Activated T-cell treated with anti-CD3 and anti-CD28 coated beads for 48 hours (primary cell): ENCODE data around the gene ANO3.
"Not testable (repeated sequence)": the region's sequence is repeated elsewhere in the genome, so short reads cannot be mapped to it uniquely, and the experiment has no call there.

ENCODE experiments used
- DNase-seq: peaks from one replicate; pipeline ENCODE4 v3.0.0-alpha.2; 2020; ENCODE audit warnings: low read depth

Gene ANO3

DNA sequence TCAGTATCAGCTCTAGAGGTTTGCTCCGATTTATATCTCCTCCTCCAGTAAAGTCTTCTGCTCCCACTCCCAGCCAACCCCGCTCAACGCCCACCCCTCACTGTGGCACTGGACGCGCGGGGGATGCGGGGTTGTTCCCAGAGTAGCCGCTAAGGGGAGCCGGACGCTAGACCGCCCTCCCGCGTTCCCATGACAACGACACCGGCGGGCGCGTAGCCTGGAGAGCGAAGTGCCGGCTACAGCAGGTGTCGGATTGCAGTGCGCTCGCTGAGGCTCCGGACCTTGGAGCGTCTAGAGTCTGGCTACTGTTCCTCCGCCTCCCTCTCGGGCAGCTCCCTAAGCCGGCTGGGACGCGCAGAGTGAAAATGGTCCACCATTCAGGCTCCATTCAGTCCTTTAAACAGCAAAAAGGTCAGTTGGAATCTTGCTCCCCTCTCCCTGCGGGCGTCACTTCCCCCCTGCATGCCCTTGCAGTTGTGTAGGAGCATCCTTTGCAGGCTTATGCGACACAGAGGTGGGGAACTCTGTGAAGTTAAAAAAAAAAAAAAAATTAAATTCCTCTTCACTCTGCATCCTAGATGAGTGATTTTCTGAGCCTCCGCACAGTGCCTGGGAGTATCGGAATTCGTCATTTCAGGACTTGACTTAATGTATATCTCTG lies at the start of gene ANO3:
TSS of gene ANO3 (plus strand) at position 220 of the 661 bp plus-strand sequence. CDS start at position 366, 146 bp downstream.
- DNase-seq = peak; percentile 6

DNA sequence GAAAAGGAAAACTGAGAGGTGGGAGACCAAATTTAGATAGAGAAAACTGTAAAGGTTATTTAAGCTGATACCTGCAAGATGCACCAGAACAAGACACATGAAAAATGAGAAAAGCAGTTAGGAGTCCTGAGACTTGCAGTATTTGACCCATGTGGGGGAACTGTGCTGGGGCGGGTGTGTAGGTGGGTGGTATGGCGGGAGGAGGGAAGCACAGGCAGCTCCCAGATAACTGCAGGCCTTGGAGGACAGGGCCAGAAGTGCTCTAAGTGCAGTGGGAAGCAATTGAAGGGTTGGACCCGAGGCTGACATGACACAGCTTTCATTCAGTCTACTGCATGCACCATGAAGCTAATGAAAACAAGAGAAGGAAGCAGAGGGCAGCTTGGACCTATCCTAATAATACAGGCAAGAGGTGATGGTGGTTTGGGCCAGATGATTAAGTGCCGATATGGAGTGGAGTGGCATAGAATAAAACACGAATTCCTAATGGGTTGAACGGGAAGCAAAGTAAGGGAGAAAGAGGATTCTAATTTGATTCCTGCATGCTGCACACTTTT lies 48.0 kb upstream of the ANO3 start:
- no peak for DNase-seq

DNA sequence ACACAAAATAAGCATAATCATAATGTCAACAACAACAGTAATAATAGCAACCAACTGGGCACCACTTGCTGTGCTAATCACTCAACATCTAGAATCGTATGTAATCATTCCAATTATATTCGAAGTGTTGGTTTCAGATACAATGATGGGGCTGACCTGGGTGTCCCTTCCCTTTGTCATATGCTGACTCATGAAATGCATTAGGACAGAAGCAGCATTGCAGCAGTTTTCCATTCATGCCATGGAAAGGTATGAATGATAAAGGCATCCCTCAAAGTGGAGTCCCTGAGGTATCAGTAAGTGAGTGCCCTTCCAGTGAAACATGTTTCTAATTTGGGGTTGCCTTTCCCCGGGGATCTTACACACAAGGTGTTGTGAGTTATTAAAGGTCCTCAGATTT lies 46.3 kb upstream of the ANO3 start:
- no peak for DNase-seq

DNA sequence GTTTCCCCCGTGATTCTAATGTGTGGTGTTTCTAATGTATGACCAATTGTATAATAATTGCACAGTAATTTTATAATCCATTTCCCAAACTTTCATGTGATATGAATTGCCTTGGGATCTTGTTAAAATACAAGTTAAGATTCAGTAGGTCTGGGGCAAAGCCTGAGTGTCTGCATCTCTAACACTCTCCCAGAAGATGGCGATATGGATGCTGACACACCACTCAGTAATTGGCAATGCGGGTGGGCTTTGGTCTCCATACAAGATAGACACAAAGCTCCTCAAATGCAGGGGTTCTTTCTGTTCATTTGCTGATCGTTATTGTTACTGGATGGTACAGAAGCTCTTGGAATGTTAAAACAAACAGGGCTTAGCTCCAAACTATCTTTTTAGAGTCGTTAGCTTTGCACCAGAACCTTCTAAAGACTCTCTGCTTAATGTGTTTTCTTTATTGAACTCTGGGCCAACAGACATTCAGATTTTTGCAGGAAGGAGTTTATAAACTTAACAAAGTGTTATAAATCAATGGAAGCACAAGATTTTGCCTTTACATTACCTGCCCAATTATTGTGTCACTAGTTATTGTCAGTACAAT lies 45.4 kb upstream of the ANO3 start:
- DNase-seq = no peak

DNA sequence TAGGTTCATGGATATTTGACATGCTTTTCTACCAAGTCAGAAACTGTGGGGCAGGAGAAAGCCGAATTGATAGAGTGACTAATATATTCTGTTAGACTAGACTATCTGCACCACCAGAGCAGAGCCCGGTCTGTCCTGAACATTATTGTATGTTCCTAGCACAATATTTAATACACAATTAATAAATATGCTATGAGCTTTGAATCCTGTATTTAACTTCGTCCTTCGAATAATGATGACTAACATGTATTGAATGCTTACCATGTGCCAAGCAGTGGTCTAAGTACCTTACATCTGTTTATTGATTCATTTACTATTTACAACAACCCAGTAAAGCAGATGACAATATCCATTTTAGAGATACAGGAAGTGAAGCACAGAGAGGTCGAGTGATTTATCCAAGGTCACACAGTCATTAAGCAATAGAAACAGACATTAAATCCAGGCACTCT lies 44.8 kb upstream of the ANO3 start:
- no peak for DNase-seq

DNA sequence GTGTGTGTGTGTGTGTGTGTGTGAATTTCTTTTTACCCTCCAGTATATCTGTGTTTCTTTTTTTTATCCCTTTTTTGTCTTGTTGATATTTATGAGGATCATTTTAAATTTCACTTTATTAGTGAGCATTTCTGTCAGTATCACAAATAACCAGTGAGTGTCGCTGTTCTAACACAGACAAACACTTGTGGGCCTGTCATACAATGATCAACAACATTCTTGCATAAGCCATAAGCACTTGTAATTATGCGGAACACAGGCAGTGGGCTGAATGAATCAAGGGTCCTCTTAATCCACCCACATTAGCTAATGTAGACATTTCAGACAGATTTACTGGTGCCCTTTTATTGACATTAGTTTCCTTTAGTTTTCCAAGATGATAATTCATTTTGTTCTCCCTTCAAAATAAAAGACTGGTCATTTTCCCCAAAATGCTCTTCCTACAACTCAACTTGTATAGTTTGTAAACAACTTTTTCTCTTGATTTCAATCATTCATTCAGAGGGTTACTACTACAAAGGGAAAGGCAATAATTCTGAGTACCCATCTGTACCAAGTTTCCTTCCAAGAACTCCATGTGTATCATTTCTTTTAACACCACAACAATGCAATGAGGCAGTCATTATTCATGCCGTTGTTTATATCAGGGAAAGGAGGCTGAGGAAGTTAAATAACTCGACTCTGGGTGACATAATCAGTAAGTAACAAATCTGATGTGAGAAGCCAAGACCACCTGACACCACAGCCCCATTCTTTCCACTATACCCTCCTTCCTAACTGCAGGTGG lies 34.5 kb upstream of the ANO3 start:
- no peak for DNase-seq

DNA sequence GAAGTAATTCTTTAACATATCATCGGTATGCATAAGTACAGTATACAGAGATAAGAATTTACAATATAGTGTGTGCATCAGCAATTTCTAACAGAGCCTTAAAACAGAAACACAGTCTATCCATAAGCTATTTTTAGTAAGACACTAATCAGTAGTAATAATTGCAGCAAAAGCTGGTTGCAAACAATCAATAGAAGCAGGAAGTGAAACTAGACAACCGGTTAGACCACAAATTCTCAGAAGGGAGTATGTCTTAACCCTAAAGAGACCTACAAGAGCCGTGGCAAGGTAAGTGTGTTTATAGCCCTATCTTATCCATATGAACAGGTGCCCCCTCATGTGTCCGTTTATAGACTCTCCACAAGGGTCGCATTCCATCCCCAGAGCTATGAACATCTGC lies 15.6 kb upstream of the ANO3 start:
- not testable (repeated sequence) for DNase-seq

DNA sequence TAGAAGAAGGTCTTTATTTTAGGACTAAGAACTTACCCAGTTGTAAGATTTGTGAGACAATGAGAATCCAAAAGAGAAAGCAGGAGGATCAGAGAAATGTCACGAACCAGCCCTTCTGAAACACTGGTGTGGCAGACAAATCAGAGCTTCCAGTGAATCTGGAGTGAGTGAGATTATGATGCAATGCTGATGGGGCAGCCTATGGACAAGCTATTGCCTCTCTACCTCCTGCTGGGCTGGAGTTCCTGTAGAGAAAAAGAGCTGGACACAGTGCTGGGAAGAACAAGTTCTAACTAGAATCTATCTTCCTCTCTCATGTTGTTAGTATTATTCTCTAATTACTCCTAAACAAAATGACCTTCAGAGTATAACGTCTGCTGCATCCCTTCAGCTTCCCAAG lies 12.0 kb upstream of the ANO3 start:
- no peak for DNase-seq

DNA sequence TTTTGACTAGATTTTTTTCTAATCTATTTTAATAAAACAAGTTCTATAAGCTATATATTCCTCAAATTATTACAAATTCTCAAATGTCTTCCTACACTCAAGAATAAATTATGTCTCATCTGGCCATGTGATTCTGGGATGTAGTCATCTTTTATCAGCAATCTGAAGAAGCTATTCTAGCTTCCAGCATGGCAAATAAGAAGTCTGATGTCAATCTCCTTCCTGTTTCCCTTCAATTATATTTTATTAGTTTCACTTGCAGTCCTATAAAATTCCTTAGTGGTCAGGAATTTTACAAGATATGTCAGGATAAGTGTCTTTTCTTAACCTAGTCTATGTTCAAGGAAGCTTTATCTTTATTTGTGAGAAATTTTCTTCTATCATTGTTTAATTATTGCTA lies 10.4 kb upstream of the ANO3 start:
- no peak for DNase-seq

DNA sequence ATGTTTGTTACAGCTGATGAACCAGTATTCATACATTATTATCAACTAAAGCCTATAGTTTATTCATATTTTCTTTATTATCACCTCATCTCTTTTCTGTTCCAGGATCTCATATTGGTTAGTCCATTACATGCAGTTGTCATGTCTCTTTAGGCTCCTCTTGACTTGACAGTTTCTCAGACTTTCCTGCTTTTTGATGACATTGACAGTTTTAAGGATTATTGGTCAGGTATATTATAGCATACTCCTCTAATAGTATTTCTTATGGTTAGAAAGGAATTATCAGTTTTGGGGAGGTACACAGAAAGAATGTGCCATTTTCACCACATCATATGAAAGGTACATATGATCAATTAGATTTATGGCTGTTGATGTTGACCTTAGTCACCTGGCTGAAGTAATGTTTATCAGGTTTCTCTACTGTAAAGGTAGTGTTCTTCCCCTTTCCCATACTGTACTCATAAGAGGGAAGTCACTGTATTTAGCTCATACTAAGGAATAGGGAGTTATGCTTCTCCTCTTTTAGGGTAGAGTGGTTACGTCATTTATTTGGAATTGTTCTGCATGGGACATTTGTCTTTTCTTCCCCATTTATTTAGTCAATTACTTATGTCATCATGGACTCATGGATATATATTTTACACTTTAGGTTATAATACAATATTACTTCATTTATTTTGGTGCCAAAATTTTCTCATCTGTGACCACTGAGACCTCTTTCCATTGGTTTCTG lies 9.4 kb upstream of the ANO3 start:
- no peak for DNase-seq

DNA sequence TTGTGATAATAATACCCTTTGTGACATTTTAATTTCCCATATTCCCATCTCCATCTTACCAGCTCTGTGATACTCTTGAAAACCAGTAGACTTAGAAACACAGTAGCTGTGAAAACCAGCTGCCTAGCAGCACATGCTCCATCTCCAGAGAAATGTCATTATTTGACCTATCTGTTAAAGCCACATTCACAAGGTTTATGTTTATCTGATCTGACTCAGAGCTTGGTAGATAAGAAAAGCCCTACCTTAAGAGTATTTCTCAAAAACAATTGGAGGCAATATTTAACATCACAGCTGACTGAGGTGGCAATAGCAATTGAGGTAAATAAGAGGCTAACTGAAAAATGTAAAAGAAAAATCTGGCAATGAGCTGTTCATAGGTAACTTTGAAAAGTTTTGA lies 8.1 kb upstream of the ANO3 start:
- DNase-seq = no peak

DNA sequence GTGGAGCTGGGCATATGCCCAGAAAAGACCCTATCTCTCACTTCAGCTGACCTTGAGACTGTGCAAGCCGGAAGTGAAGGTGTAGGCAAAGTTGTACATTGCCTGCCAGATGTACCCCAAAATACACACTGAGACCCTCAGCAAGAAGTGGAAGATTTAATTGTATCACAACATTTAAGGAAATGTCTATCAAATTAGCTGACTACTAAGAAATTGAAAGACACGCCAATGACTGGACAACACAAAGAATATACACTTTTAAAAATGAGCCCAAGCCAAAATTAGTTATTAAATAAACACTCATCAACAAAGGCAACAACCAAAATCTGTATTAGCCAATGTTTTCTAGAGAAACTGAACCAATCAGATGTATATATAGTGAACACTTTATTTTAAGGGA lies 7.7 kb upstream of the ANO3 start:
- DNase-seq = no peak

DNA sequence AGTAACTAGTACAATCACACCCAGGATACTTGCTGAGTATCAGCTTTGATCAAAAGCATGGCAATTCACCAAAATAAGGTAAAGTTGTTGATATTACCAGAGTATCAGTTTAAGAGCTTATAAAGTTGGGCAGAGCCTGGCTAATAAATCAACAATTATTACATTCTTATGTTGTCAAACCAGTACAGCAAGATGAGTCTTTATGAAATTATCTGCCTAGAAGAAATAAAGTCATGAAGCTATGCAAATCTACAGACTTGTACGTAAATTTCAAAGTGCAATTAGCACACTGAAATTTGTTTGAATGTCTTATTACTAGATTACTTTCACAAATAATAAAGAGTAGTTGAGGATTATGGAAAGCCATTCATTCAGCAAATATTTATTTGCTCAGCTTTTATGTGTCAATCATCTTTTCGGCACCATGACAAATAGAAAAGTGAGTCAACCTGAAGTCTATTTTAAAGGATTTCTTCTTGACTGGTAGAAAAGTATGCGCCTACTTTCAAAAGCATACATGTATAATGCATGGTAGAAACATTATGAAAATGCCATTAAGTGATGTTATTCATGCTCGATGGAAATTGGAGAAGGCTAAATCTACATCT lies 5.0 kb upstream of the ANO3 start:
- DNase-seq = no peak

DNA sequence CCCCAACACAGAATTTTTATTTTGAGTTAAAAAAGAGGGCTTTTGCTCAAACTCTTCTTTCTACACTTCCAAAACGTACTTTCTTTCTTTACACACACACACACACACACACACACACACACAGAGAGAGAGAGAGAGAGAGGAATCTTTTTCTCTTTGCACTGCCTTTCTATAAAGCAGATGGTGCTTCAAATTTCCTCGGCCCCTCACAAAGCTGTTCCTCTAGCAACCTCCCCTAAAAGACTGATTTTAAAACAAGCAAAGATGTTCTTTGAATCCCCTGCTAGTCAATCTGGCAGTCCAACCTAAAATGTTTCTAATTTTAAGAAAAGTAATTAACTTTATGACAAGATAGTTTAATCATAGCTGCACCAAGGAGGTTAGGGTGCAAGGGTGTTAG lies 2.7 kb upstream of the ANO3 start:
- DNase-seq = no peak

DNA sequence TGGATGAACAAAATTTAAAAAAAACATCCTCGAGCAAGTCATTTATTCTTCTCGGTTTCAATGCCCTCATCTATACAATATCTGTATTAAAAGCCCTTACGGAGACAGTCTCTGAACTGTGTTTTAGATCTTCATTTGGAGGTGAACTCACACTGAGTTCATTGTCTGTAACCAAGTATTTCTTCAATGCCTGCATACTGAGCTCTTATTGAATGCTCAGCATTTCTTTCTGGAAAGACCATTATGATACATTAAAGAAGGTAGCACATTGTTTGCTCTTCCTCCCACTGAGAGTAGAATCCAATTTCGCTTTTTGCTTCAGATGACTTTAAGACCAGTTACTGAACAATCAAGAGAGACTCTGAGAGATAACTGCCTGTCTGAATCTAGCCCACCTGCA lies 1.7 kb upstream of the ANO3 start:
- no peak for DNase-seq

DNA sequence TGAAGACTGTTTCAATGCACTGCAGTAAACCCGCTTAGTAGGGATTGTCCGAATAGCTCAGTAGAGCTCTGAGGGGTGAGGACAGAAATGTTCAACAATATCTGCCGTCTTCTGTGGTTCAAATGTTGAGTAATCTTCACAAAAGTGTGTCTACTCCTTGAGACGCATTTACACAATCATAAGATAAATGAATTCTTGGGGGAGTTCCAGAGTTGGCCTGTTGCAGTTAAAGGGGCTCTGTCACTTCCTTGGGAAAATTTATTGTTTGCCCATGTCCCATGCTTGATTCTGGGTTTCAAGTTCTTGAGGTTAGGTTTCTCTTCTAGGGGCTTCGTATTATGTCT lies 614 bp downstream of the ANO3 start:
- DNase-seq = no peak

DNA sequence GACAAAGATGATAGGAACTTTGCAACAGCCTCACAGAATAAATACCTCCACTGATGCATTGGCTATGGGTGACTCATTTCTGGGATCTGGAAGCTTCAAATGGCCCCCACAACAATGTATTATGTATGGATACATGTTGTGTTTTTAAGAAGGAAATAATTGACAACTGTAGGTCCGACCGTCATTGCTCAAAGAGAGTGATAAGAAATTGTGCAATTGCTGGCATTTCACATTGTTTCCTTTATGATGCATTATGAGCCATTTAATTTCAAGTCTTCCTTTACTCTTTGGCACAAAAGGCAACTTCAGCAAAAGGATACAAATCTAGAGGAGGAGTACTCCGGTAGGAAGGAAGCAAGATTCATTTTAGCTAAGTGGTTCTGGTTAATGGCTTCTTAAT lies 2.0 kb downstream of the ANO3 start:
- DNase-seq = no peak

DNA sequence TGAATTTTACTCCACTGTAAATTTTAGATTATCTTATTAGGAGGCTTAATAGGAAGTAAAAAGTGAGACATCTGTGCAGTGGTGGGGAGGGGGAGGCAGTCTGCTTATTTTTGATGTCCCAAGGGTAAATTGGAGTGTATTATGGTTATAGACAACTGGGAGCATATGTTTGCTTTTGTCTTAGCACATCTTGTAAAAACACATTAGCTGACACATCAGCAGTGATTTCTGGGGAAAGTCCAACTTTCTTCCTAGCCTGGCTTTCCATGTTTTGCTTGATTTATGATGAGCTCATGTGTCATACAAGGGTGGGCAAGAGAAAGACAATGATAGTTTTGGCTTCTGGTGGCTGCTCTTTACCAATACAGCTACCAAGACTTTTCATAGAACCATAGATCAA lies 4.0 kb downstream of the ANO3 start:
- DNase-seq = no peak

DNA sequence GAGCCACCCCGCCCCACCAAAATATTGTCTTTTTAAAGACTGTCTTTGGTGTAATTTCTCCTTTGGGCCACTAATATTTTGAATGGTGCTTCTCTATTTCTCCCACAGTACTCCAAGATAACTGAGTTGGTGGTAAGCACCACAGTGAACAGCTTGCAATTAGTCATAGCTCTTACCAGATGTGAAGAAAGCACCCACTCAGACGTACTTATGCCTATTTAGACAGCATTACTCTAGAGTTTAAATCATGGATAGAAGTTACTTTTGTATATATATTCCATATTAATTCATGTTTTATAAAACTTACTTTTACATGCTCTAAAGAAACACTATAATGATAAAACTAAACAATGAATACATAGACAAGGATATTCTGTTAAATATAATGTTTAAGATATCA lies 12.7 kb downstream of the ANO3 start:
- DNase-seq = no peak

DNA sequence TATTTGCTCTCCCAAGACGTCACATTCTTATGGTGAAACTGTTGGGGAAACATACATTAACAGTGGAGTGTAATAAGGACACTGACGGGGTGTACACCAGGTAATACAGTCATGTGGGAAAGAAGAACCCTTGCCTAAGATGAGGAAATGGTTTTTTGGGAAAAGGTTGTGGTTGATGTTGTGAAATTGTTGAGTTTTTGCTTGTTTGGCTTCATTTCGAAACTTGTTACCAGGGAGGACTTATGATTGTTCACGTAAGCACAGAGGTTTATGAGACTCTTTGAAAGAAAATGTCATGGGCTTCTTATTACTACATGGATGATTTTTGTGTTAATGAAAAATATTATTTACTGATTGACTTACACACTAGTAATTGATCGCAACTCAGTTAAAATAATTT lies 16.8 kb downstream of the ANO3 start:
- no peak for DNase-seq

DNA sequence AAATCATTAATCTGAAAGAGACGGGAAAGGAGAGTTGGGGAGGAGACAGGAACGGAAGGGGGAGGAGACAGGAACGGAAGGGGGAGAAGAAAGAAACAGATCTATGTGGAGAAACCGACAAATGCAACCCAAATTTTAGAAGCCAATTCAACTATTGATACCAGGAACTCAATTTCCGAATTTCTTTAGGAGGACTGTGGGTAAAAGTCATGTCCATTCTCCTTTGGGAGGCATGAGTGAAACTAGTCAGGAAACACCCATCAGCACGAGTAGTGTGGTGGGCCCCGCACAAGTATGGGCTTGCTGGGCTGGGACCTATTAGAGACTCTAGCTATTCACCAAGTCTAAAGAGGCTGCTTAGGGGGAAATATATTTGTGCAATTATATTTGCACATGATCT lies 18.1 kb downstream of the ANO3 start:
- no peak for DNase-seq

DNA sequence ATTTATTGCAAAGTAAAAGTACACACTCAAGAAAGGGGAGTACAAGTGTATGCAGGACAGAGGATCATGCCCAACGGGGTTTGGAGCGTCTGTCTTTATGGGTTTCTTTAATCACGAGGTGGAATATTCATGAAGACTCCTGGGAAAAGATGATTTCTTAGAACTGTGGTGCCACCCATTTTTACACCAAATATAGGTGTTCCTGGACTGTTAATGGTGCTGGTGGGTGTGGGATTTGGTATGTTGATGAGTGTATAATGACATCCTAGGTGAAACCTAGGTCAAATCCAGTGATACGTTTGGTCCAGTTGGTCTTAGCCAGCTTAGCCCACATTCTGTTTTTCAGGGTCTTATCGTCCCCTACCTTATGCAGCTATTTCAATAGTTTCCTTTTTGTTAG lies 21.1 kb downstream of the ANO3 start:
- DNase-seq = no peak
